ENCODE data around the gene MYLK4. TPM values are rescaled to one million over a fixed set of nuclear protein-coding genes. Genes with fewer than 3 reads are reported as not detected.

Gene MYLK4
- total RNA-seq, 1 donor from 2014 or later = 0.40 TPM

DNA sequence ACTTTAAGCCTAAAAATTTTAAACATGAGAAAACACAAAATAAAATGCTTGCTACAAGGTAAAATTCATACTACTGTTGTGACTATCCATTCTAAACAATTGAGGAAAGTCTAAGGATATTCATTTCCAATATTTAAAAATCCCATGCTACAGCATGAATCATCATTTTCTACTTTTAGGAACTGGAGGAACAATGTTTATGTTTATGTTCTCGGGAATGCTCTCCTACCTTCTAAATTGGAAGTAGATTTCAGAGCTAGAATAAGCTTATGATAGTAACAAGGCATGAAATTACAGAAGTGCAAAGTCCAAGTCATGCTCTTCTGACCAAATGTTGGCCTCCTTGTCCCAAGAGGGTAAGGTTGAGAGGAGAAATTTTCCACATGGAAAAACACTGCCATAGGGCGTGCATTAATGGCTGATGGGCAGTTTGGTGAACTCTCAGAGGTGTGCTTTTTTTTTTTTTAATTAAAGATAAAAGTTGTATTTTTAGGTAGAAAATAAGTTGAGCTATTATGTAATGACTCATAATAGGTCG, 6.0 kb upstream of the MYLK4 start:
- DNase-seq (ENCODE audit: low read depth in 2 of 2) = no peak

GRCh38 chr6:2756241-2756640, 5.5 kb upstream of the MYLK4 start:
- DNase-seq (ENCODE audit: low read depth in 2 of 2) = no peak

DNA sequence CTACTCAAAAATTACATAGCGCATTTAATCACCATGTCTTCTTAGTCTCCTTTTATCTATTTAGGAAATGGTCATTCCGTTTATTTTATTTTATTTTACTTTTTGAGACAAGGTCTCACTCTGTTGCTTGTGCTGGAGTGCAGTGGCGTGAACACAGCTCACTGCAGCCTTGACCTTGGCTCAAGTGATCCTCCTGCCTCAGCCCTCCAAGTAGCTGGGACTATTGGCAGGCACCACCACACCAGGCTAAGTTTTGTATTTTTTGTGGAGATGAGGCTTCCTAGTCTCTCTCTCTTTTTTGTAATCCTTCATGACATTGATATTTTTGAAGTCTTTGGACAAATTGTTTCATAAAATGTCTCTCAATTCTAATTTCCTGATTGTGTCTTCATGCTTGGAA, 4.7 kb upstream of the MYLK4 start:
- DNase-seq (ENCODE audit: low read depth in 2 of 2) = no peak

DNA sequence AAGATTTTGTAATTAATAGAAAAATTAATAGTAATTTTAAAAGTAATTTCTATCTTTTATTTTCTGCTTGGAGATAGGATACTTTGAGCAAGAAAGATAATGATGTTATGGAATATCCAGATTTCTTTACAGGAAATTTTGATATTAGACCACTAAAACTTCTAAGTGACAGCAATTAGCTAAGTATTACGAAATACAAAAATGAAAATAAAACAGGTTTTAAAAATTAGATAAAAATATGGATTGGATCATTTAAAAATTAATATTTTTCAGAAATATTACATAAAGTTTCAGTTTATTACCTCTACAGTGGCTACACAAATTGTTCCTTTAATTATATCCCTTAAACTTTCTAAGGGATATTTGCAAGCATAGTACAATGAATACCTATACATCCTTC, 4.2 kb upstream of the MYLK4 start:
- no peak for DNase-seq (ENCODE audit: low read depth in 2 of 2)

DNA sequence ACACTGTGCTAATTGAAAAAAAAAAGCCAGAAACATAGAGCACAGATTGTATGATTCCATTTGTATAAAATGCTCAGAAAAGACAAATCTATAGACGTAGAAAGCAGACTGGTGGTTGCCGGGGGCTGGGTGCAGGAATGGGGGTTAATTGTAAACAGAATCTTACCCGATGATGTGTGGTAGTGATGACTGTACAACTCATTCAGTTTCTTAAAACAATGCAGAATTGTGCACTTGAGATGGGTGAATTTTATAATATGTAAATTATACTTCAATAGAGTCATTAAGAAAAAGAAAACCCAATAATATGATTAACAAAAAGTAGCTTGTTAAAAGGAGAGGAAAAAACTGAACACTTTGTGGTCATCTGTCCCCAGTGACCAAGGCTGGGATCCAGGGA, 3.7 kb upstream of the MYLK4 start:
- DNase-seq (ENCODE audit: low read depth in 2 of 2) = no peak

DNA sequence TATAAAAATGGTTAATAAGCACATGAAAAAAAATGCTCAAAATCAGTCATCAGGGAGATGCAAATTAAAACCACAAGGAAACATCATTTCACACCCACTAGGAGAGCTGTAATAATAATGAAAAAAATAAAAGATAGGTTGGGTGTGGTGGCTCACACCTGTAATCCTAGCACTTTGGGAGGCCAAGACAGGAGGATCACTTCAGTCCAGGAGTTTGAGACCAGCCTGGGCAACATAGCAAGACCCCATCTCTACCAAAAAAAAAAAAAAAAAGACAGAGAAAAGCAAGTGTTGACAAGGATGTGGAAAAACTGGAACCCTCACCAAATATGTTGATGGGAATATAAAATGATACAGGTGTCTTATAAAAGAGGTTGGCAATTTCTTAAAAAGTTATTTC, 3.0 kb upstream of the MYLK4 start:
- no peak for DNase-seq (ENCODE audit: low read depth in 2 of 2)

DNA sequence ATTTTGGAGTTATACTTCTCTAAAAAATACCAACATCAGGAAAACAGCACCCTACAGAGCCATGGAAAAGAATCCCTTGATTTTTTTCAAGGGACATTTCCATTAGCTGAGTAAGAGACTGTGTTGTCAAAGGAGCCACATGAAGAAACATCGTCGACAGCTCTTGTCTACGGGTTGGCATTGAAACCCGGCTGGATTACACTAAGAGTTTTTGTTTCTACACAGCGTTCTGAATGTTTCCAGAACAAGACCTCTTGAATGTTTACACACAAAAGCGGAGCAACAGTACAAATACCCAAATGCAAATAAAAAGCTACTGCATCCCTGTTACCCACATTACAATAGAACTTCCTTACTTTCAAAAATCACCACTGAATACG, 2.4 kb upstream of the MYLK4 start:
- DNase-seq (ENCODE audit: low read depth in 2 of 2) = no peak

DNA sequence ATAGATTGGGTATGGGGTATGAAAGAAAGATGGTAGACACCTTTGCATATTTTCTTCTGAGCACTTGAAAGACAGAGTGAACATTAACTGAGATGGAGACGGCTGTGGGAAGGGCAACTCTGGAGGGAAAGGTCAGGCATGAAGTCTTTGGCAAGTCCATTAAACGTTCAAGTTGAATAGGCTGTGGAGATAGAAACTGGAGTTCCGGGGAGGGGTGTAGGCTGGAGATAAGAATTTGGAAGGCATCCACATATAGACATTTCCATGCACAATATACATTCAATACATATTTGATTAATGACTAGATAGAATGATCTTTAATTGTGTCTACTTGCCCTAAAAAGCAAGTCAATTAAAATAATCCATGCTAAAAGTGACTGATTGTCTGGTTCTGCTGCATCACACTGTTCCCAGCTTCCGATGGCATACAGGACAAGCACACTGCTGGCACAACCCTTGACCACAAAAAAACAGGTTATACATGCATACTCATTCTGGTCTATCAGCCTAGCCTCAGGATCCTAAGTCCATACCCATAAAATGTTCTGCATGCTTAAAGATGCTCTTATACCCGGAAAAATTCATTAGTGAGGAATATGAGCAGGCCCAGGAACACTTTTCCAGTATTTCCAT, 1.9 kb upstream of the MYLK4 start:
- no peak for DNase-seq (ENCODE audit: low read depth in 2 of 2)

GRCh38 chr6:2751871-2752270, 1.1 kb upstream of the MYLK4 start:
- no peak for DNase-seq (ENCODE audit: low read depth in 2 of 2)

DNA sequence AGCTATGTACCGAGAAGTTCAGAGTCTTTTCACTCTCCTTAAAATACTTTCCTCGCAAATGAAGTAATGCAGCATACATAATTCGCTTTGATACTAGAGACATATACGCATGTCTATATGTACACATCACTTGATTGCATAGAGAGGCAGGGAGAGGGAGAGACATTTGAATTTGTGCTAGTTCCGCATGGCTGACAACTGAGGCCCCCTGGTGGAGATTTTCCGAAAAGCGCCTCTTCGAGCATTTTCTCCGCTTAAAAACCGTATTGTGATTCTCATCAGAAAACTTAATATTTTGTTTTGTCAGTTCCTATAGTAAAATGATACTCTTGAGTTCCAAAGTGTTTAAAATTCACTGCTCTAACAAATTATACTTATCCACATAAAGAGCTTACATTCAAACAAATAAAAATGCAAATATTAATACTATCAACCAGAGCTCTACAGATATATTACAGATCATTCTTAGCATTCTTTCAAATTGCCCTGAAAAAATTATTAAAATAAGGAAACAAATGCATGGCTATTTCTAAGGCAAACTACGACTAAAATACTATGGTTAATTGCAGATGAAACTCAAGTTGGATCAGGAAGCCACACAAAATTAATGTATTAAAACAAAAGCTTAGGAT, 637 bp downstream of the MYLK4 start:
- peak; percentile 49 to 66 for DNase-seq (ENCODE audit: low read depth in 2 of 2)

DNA sequence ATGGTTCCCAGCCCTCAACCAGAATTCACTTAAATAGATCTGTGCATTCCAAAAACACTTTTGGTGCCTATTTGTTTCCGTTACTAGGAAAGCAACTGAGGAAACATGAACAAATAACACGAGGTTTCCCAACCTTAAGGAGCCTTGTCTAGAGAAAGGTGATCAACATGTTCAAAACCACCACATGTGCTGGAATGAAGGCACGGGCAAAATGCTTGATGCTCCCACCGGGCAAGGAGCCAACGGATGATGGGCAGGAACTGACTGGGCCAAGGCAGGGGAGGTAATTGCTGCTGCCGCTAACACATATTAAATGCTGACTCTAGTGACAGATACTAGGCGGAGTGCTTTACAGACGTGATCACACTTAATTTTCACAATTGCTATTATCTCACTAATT, 2.5 kb downstream of the MYLK4 start:
- peak in 1 of 2 donors; percentile 62 for DNase-seq (ENCODE audit: low read depth in 2 of 2)

DNA sequence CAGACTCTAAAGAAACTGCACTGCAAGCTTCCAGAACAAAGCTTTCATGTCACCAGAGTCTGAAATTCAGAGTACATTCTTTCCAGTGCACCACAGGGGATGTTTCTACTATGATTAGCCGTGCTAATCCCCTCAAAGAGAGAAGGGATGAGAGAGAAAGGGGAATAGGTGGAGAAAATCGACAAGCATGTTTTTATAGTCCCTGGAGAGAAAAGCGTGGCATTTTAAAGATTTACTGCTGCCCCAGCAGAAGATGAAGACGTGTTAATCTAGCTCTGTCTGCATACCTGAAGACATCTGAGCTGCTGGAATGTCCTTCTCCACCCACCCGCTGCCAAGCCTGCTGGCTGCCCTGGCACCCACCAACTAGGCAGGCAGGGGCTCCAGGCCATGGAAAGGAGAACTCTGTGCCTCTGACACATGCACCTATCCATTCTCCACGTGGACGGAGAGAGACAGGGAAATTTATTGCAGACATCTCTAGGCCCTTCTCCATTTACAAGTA, 4.1 kb downstream of the MYLK4 start:
- DNase-seq (ENCODE audit: low read depth in 2 of 2) = no peak

DNA sequence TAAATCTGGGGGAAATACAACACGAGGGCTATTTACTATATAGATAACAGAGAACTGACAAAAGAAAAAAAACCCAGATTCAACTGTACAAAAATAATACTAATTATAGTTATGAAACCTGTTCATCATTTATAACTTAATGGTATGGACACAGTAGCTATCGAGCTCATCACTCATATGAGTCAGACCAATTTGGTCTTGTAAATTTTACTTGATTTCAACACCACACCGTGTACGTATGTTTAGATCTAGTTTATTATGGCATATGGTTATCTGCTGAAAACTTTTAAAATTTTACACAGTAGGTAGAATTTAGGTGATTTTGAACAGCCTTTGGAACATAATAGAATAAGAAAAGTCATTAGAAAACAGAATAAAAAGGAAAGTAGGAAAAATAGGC, 5.5 kb downstream of the MYLK4 start:
- no peak for DNase-seq (ENCODE audit: low read depth in 2 of 2)

GRCh38 chr6:2744778-2745177, 5.9 kb downstream of the MYLK4 start:
- DNase-seq (ENCODE audit: low read depth in 2 of 2) = no peak

GRCh38 chr6:2744209-2744771, 6.4 kb downstream of the MYLK4 start:
- DNase-seq (ENCODE audit: low read depth in 2 of 2) = peak; percentile 32 to 60

DNA sequence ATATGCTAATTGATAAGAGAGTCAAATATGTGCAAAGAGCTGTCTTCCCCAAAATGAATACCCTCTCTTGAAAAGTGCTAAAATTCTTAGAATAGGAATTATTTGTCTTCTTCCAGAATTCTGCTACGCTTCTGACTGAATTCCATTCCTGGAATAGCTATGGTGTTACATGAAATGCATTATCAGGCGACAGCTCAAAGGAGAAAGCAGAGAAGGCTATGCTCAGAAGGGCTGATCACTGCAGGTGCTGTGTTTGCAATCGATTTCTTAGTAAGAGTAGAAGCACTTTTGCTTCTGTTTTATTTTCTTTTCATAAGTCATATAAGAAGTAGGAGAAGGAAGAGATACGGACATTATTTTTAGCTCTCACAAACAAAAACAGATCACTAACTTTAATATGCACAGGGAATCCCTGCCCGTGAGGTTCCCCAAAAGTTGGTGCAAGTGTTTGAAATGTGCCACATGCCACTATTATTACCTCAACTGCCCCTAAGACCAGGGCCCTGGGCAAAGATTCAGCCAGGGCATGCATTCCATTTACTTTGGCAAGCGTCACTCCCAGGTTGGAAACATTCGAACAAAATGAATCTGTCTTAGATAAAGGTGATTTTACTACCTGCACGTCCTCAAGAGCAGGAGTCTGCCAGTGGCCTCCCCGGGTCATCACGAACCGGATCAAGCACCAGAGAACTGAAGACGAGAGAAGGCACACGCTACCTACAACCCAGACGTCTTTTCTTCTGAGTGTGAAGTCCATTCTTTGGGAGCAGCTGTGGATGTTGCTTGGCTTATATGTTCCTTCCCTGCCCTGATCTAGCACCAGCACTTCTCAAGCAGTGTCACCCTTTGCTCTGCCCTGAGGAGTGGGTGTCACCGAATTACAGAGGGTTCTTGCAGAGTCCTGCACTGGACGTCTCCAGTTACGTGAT, 7.2 kb downstream of the MYLK4 start:
- no peak for DNase-seq (ENCODE audit: low read depth in 2 of 2)

DNA sequence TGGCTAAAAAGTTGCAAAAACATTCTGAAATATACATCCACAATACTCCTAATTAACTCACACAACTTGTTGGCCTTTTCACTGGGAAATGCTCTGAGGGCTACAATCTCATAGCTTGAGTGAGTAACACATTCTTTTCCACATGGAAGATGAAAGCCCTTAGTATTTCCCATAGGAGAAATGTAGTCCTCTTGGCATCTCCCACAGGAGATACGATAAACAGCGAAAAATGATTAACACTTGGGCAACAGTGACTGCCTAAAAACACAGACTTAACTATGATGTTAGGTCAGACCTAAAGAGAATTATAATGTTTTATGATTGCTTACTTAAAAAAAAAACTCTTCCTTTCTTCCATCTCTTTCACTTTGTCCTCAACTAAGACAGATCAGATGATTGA, 9.0 kb downstream of the MYLK4 start:
- DNase-seq (ENCODE audit: low read depth in 2 of 2) = no peak

GRCh38 chr6:2740581-2740980, 10.1 kb downstream of the MYLK4 start:
- no peak for DNase-seq (ENCODE audit: low read depth in 2 of 2)

DNA sequence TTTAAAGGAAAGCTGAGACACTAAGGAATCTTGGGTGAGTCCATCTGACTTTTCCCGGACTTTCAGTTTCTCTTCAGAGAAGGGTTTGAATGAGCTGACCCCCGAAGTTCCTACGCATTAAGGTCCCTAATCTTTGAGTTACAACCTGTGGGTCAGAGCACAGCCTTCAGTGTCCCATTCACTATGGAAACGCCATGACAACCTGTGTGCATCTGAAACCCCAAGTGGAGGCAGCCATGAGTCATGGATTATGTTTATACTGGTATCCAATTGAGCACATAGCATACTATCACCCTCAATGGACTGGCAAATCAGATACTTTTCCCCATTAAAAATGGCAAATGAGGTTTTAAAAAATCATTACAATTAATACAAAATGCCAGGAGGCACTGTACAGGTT, 11.4 kb downstream of the MYLK4 start:
- peak; percentile 20 to 23 for DNase-seq (ENCODE audit: low read depth in 2 of 2)

- DNase-seq (ENCODE audit: low read depth in 2 of 2) = peak; percentile 70 to 80
Observed at GRCh38 chr6:2738373-2738979, 12.2 kb downstream of the MYLK4 start.

DNA sequence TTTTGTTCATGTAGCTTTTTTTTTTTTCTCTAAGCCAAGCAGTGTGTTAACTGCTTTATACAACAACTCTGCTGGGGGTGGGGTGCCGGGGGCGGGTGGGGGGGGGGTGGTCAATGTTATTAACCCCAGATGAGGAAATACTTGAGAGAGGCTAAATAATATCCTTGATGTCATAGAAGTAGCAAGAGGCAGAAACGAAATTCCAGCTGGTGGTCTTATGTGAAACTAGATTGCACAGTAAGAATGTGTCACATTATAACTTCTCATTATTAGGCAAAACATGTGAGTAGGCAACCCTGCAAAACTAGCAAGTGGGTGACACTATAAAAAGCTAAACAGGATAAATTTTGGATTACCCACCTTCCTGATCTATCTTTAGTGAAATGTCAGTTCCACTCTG, 12.8 kb downstream of the MYLK4 start:
- no peak for DNase-seq (ENCODE audit: low read depth in 2 of 2)

Measured in lung microvascular endothelial cell (primary cell).